Suppressor macrophage treated with lipopolysaccharide for 1 hour (primary cell): Measurements from ENCODE around the gene ABCD1.
"Not testable (repeated sequence)": the region's sequence is repeated elsewhere in the genome, so short reads cannot be mapped to it uniquely, and the experiment has no call there.

ENCODE experiments used
- DNase-seq, 3 donors: peaks; one replicate each; pipeline ENCODE4 v3.0.0-alpha.2; 2020 to 2022

Gene ABCD1

GRCh38 chrX:153724252-153725038 lies at the start of gene ABCD1, which contains the start of gene BCAP31:
Gene ABCD1 (plus strand): TSS chrX:153724856. CDS start chrX:153725267, 411 bp downstream.
Gene BCAP31 (minus strand): TSS chrX:153724387. CDS start chrX:153723244, 1,143 bp downstream.
- DNase-seq = peak; percentile 90 to 97 (median 94)

GRCh38 chrX:153681175-153681574 lies 43.5 kb upstream of the ABCD1 start:
- DNase-seq = peak in 1 of 3 donors; percentile 12

- not testable (repeated sequence) for DNase-seq
Observed at GRCh38 chrX:153683486-153683885, 41.2 kb upstream of the ABCD1 start.

- DNase-seq = peak in 1 of 3 donors; percentile 1
Observed at GRCh38 chrX:153684467-153685155, 40.0 kb upstream of the ABCD1 start.

GRCh38 chrX:153685156-153685536 lies 39.5 kb upstream of the ABCD1 start:
- DNase-seq = no peak

- peak; percentile 24 to 40 (median 34) for DNase-seq
Observed at GRCh38 chrX:153685751-153686696, 38.6 kb upstream of the ABCD1 start.

- no peak for DNase-seq
Observed at GRCh38 chrX:153686711-153687110, 37.9 kb upstream of the ABCD1 start.

GRCh38 chrX:153687121-153688039 lies 37.3 kb upstream of the ABCD1 start, which contains the start of gene SLC6A8:
Gene SLC6A8 (plus strand): TSS chrX:153687926. CDS start chrX:153688575, 649 bp downstream.
- DNase-seq = peak; percentile 54 to 87 (median 70)

- peak in 1 of 3 donors; percentile 25 for DNase-seq
Observed at GRCh38 chrX:153688071-153688470, 36.6 kb upstream of the ABCD1 start.

- peak in 1 of 3 donors; percentile 16 for DNase-seq
Observed at GRCh38 chrX:153688506-153688905, 36.1 kb upstream of the ABCD1 start.

- DNase-seq = no peak
Observed at GRCh38 chrX:153688911-153689590, 35.6 kb upstream of the ABCD1 start.

GRCh38 chrX:153689654-153690465 lies 34.8 kb upstream of the ABCD1 start:
- DNase-seq = peak in 1 of 3 donors; percentile 17

- DNase-seq = peak in 1 of 3 donors; percentile 1
Observed at GRCh38 chrX:153690466-153690865, 34.2 kb upstream of the ABCD1 start.

- DNase-seq = peak in 1 of 3 donors; percentile 11
Observed at GRCh38 chrX:153691032-153691827, 33.4 kb upstream of the ABCD1 start.

GRCh38 chrX:153692003-153692402 lies 32.7 kb upstream of the ABCD1 start:
- peak in 1 of 3 donors; percentile 0 for DNase-seq

- peak in 1 of 3 donors; percentile 12 for DNase-seq
Observed at GRCh38 chrX:153692611-153693156, 32.0 kb upstream of the ABCD1 start.

GRCh38 chrX:153693216-153694086 lies 31.2 kb upstream of the ABCD1 start:
- peak in 1 of 3 donors; percentile 11 for DNase-seq

- peak in 1 of 3 donors; percentile 11 for DNase-seq
Observed at GRCh38 chrX:153694256-153694655, 30.4 kb upstream of the ABCD1 start.
